ENCODE results near the gene C1QTNF7.

C1QTNF7 gene

DNA sequence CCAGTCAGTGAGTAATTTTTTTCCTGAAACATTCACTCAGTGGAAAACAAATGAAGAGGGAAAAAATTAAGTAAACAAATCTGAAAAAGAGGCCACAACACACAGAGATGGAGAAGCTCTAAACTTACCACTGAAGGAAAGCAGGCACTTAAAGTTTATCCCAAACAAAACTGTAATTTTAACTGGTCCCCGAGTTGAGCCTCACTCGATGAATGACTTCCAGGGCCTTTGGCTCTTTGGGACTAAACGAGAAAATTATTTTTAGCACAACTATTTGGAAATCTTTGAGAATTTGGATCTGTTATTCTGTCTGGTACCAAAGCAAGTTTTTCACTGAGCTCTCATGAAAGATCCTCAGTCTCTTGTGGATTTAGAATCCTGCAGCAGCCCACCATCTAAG is at the start of gene C1QTNF7:
Gene C1QTNF7, plus strand, starts transcription at position 333 of the 400 bp plus-strand sequence. CDS start 7,711 bp downstream, outside the sequence.
- DNase-seq = no peak

GRCh38 chr4:15378062-15378461 is 49.8 kb upstream of the C1QTNF7 start:
- DNase-seq = no peak

DNA sequence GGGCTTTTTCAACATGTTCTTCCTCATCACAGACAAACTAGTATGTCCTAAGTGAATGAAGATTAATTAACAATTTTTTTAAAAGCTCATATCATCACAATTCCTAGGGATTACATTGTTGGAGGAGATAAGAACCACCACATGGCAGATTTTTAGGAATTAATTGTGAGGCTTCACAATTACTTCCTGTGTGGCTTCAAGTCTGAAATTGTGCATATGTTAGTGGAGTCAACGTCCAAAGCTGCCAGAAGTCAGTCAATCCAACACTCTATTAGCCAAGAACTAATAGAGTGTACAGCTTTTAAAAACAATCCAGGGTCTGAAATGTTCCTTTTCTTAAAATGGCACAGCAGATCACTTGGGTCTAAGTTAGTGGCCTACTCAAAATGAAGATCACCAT is 49.3 kb upstream of the C1QTNF7 start:
- no peak for DNase-seq

DNA sequence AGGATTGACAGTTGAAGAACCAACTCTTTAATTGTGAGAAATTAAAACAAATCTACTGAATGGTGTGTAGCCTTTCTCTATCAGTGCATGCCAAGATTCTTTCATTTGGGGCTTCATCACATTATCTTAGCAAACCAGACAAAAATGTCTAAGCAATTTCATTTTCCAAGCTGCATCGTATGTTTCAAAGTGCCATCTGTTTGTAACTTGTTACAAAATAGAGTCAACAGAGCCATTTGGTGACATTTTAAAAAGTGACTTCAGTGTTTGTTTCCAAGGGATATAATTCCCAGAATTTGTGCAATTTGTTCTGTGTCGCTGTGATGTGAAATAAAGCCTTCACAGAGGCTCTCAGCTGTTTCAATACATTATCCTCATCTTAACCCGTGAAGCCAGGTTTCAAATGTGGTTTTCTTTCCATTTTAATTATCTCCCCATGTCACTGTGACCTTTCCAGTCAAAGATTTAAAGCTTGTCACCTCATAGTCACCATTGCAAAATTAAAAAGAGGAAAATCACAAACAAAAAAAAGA is 46.0 kb upstream of the C1QTNF7 start:
- DNase-seq = no peak

DNA sequence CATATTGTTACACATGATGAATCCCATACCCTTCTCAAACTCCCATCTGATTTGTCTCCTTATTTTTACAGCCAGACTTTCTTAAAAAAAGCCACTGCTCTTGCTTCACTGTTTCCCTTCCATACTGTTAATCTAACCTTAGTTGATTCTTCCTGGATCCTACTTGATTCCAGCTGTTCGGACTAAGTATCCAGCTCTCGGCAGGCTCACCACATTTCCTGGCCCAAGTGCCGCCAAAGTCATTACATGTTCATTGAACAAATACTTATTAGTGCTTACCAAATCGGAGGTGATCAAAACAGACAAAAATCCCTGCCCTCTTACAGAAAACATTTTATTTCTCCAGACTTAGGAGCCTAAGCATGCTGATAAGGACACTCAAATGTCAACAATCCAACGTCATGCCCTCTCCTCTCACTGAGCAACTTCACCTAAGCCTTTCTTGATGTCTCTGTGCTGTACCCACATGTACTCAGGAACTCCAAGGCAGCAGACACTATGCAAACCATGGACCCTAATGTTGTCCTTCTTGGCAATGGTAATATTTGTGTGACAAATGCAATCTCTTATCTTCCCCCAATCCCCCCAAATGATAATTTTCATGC is 45.1 kb upstream of the C1QTNF7 start:
- no peak for DNase-seq

- no peak for DNase-seq
These were observed 42.3 kb upstream of the C1QTNF7 start for GRCh38 chr4:15385515-15385914.

GRCh38 chr4:15385928-15386327 is 41.9 kb upstream of the C1QTNF7 start:
- no peak for DNase-seq

- no peak for DNase-seq
These were observed 37.3 kb upstream of the C1QTNF7 start for GRCh38 chr4:15390494-15390893.

- no peak for DNase-seq
These were observed 35.6 kb upstream of the C1QTNF7 start for GRCh38 chr4:15392053-15392805.

DNA sequence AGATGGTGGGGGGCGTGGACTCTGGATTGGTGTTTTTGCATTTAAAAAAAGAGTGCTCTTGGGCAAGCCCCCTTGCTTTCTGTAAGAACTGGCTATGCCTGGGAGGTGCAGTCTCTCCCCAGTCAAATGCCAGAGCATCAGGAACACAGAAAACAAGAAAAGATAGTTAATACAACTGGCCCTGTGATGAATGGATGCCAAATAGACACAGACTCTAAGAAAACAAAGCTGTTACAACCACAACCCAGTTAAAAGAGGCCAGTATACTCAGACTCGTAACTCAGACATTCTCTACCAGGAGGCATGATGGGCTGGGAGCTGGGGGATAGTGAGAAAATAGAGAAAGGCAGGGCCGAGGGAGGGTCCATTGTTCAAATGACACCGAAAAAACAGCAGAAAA is 32.5 kb upstream of the C1QTNF7 start:
- no peak for DNase-seq

DNA sequence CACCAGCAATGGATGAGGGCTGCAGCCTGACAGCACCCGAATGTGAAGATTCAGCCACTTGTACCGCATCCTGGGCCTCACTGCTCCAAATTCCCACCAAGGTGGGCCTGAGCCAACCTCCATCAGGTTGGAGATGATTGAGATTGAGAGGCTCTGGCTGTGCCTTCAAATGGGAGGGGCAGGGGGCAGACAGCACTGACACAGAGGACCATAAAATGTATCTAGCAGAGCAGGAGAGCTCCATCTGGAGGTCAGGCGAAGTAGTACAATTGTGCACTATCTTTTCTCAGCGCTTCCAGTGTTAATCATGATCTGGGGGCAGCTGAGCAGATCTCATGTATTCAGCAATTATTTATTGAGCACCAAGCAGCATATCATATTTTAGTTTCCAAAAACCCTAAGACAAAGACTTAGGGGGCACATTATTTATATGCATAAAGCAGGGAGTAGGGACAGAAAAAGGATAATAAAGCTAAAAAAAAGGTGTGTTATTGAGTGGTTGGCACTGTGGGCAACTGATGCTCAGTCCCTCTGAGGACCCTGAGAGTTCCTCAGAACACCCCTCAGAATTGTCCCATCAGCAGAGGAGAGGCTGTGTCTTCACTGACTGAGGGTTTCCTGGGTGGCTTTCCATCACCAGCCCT is 31.6 kb upstream of the C1QTNF7 start:
- DNase-seq = peak; percentile 26 to 66 (median 36)

GRCh38 chr4:15398001-15398400 is 29.8 kb upstream of the C1QTNF7 start:
- DNase-seq = no peak

- DNase-seq = no peak
These were observed 29.1 kb upstream of the C1QTNF7 start for GRCh38 chr4:15398732-15399131.

GRCh38 chr4:15400226-15400625 is 27.6 kb upstream of the C1QTNF7 start:
- no peak for DNase-seq

DNA sequence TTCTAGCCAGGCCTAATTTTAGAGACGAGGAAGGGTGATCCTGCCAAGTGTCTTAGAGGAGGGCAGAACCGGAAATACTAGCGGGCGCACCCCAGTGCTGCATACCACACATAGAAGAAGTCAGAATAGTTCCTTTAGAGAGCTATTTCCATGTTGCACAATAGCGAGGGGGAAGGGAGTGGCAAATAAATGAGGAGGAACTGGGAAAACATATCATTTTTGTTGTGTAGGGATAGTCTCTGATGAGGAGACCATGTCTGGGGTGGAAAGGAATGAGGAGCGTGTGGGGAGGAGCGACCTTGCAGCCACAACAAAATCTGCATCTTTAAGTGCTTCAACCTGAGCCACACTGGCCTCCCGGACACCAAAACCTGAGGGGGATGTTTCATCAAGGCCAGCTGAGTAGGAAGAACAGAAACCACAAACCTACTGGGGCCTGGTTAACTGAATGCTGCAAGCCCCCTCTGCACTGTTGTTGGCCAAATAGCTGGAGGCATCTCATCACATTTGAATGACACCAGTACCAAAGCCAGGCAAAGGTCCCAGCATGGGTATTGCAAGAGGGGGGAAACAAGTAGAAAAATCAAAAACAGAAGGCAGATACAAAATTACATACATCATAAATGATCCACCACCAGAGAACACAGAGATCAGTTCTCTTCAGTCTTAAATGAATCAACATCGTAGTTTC is 26.7 kb upstream of the C1QTNF7 start:
- DNase-seq = no peak

DNA sequence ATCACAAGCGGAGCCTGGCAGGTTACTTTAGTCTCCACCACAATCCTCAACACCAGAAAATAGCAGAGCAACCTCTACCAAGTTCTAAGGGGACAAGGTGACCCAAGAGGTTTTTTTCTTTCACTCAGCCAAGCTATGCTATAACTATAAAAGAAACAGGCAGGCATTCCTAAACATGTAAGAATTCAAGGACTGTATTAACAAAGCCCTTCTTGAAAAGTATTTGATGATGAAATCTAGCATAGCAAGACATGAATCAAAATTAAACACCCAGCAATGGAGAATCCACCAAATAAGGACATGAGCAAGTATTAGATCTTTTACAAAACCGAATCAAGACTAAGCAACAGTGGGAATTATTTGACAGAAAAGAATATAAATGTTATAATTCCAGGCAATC is 25.7 kb upstream of the C1QTNF7 start:
- DNase-seq = no peak

DNA sequence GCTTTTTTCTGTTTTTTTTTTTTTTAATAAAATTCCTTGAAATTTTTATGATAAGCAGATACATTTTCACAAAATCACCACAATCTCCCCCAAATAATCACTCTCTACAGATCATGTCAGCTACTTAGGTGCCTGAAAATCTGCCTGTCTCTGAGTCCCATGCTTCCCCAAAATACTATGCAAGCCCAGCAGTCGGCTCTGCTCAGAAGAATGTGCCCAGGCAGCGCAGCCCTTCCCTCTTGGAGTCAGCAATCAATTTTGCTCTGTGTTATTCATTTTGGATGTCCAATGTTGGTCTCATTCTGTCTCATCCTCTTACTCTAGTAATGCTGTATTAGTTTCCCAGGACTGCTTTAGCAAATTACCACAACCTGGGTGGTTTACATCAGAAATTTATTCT is 24.9 kb upstream of the C1QTNF7 start:
- no peak for DNase-seq

- no peak for DNase-seq
These were observed 22.8 kb upstream of the C1QTNF7 start for GRCh38 chr4:15405018-15405417.

DNA sequence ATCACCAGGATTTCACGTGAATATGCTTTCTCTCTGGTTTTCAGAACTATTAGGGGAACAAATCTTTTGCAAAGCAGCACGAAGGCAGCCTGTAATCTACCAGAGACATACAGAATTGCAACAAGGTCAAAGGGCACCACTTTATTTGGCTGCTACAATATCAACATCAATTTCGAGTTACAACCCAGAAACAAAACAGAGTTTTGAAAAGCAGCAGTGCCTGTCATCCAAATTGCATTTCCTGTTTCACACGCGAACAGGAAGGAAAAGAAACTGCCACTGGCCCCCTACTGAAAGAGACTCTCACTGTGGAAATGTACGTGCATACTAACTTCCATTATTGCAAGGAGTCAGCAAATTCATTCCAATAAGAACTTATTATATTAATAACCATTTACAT is 17.1 kb upstream of the C1QTNF7 start:
- peak in 1 of 3 experiments; percentile 9 for DNase-seq

DNA sequence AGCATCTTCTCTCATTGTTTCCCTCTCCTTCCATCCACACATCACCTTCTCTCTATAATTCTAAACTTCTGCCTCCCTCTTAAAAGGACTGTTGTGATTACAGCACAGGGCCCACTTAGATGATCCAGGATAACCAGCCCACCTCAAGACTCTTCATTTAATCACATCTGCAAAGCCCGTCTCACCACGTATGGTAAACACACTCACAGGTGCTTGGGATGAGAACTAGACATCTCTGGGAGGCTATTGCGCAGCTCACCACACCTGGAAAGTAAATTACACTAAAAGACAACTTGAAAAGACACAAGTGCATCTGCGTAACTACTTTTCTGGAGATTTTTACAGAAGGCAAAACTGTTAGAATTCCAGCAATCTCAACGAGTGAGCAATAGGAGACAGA is 15.4 kb upstream of the C1QTNF7 start:
- no peak for DNase-seq

- DNase-seq = no peak
These were observed 14.7 kb upstream of the C1QTNF7 start for GRCh38 chr4:15413010-15413622.

DNA sequence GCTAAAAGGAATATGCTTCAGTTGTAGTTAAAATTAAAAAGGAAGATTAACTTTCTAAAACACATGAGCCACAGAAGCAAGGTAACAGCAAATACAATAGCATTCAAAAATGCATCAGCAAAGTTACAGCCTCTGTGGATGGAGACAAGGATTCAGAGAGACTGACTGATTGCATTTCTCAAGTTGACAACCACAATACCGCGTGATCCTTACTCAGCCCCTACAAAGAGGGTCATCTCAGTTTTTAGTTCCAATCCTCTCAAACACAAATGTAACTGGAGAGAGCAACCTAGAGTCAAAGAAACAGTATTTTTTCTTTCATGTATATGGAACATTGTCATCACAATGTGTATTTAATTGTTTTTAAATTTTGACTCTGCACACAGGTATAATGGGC is 14.2 kb upstream of the C1QTNF7 start:
- DNase-seq = no peak

GRCh38 chr4:15414551-15415091 is 13.2 kb upstream of the C1QTNF7 start:
- DNase-seq = no peak
